Liver (tissue), 3 donors: ENCODE results near the gene C18orf32.

Experiments used
- JUND ChIP-seq, 2 donors: IDR thresholded peaks; 2 replicates each; pipeline ENCODE4 v1.6.1; 2016; ENCODE audit warnings: antibody characterized with exemption in 2 of 2
- TF ChIP-seq, protein P1 (sequence below): fragments of 150-350 bp; IDR thresholded peaks from 2 replicates; pipeline ENCODE4 v1.5.1; 2017; ENCODE audit warnings: improper control_type of control experiment, low read depth, low read length; ENCODE audit not compliant: missing input control
- donor health status: healthy.
- donor health status: healthy.

GRCh38 chr18:49486953-49487710, at the start of gene C18orf32:
- TF ChIP-seq, protein P1, sequence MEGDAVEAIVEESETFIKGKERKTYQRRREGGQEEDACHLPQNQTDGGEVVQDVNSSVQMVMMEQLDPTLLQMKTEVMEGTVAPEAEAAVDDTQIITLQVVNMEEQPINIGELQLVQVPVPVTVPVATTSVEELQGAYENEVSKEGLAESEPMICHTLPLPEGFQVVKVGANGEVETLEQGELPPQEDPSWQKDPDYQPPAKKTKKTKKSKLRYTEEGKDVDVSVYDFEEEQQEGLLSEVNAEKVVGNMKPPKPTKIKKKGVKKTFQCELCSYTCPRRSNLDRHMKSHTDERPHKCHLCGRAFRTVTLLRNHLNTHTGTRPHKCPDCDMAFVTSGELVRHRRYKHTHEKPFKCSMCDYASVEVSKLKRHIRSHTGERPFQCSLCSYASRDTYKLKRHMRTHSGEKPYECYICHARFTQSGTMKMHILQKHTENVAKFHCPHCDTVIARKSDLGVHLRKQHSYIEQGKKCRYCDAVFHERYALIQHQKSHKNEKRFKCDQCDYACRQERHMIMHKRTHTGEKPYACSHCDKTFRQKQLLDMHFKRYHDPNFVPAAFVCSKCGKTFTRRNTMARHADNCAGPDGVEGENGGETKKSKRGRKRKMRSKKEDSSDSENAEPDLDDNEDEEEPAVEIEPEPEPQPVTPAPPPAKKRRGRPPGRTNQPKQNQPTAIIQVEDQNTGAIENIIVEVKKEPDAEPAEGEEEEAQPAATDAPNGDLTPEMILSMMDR = no peak
- no peak for TF ChIP-seq JUND (IDR thresholded peaks at IDR 0.05)
